ENCODE results near the gene MOSPD3.

MOSPD3 gene

GRCh38 chr7:100604028-100604975 lies 8.0 kb upstream of the MOSPD3 start:
- FAIRE-seq (peak; percentile 55), DNase-seq (ENCODE audit: insufficient read length, low spot score) (peak; percentile 93)
- TF ChIP-seq SPI1 (IDR thresholded peaks at IDR 0.05; ENCODE audit: low read depth, low read length) (peak; percentile 42), POU2F2 (IDR thresholded peaks at IDR 0.05; ENCODE audit: low read depth, low read length) (no peak)

GRCh38 chr7:100604976-100605911 lies 7.1 kb upstream of the MOSPD3 start:
- no peak for DNase-seq (ENCODE audit: insufficient read length, low spot score)
- FAIRE-seq, result no peak
- no peak for TF ChIP-seq POU2F2 (IDR thresholded peaks at IDR 0.05; ENCODE audit: low read depth, low read length)
- TF ChIP-seq SPI1 (IDR thresholded peaks at IDR 0.05; ENCODE audit: low read depth, low read length), result no peak
- no peak for TF ChIP-seq TAF1 (IDR thresholded peaks at IDR 0.05; ENCODE audit: low read depth, low read length)
- TF ChIP-seq POLR2A (IDR thresholded peaks at IDR 0.05; ENCODE audit: low read depth, low read length), result no peak
- TF ChIP-seq PAX5 (IDR thresholded peaks at IDR 0.05; ENCODE audit: insufficient read depth, low read length, severe bottlenecking), result no peak
- no peak for TF ChIP-seq POLR2AphosphoS5 (IDR thresholded peaks at IDR 0.05; ENCODE audit: low read depth, low read length)

- no peak for DNase-seq (ENCODE audit: insufficient read length, low spot score)
- FAIRE-seq, result no peak
- TF ChIP-seq POLR2A (IDR thresholded peaks at IDR 0.05; ENCODE audit: low read depth, low read length), result no peak
- no peak for TF ChIP-seq TAF1 (IDR thresholded peaks at IDR 0.05; ENCODE audit: low read depth, low read length)
- TF ChIP-seq PAX5 (IDR thresholded peaks at IDR 0.05; ENCODE audit: insufficient read depth, low read length, severe bottlenecking), result no peak
- no peak for TF ChIP-seq POU2F2 (IDR thresholded peaks at IDR 0.05; ENCODE audit: low read depth, low read length)
- TF ChIP-seq POLR2AphosphoS5 (IDR thresholded peaks at IDR 0.05; ENCODE audit: low read depth, low read length), result no peak
- TF ChIP-seq SPI1 (IDR thresholded peaks at IDR 0.05; ENCODE audit: low read depth, low read length), result no peak
Measured at GRCh38 chr7:100606313-100606712, 6.0 kb upstream of the MOSPD3 start.

- FAIRE-seq (no peak), DNase-seq (ENCODE audit: insufficient read length, low spot score) (no peak)
- TF ChIP-seq POLR2A (IDR thresholded peaks at IDR 0.05; ENCODE audit: low read depth, low read length), result no peak
- no peak for TF ChIP-seq POLR2AphosphoS5 (IDR thresholded peaks at IDR 0.05; ENCODE audit: low read depth, low read length)
- TF ChIP-seq SPI1 (IDR thresholded peaks at IDR 0.05; ENCODE audit: low read depth, low read length), result no peak
- no peak for TF ChIP-seq TAF1 (IDR thresholded peaks at IDR 0.05; ENCODE audit: low read depth, low read length)
- TF ChIP-seq PAX5 (IDR thresholded peaks at IDR 0.05; ENCODE audit: insufficient read depth, low read length, severe bottlenecking), result no peak
- no peak for TF ChIP-seq POU2F2 (IDR thresholded peaks at IDR 0.05; ENCODE audit: low read depth, low read length)
Measured at GRCh38 chr7:100607111-100607510, 5.2 kb upstream of the MOSPD3 start.

GRCh38 chr7:100609958-100610357 lies 2.4 kb upstream of the MOSPD3 start:
- no peak for TF ChIP-seq POU2F2 (IDR thresholded peaks at IDR 0.05; ENCODE audit: low read depth, low read length)
- no peak for TF ChIP-seq POLR2A (IDR thresholded peaks at IDR 0.05; ENCODE audit: low read depth, low read length)
- no peak for TF ChIP-seq POLR2AphosphoS5 (IDR thresholded peaks at IDR 0.05; ENCODE audit: low read depth, low read length)
- no peak for TF ChIP-seq TAF1 (IDR thresholded peaks at IDR 0.05; ENCODE audit: low read depth, low read length)
- TF ChIP-seq SPI1 (IDR thresholded peaks at IDR 0.05; ENCODE audit: low read depth, low read length), result no peak
- TF ChIP-seq PAX5 (IDR thresholded peaks at IDR 0.05; ENCODE audit: insufficient read depth, low read length, severe bottlenecking), result no peak
- FAIRE-seq, result no peak
- DNase-seq (ENCODE audit: insufficient read length, low spot score), result no peak

- TF ChIP-seq TAF1 (IDR thresholded peaks at IDR 0.05; ENCODE audit: low read depth, low read length) (no peak), SPI1 (IDR thresholded peaks at IDR 0.05; ENCODE audit: low read depth, low read length) (no peak), POLR2AphosphoS5 (IDR thresholded peaks at IDR 0.05; ENCODE audit: low read depth, low read length) (no peak), PAX5 (IDR thresholded peaks at IDR 0.05; ENCODE audit: insufficient read depth, low read length, severe bottlenecking) (no peak), POU2F2 (IDR thresholded peaks at IDR 0.05; ENCODE audit: low read depth, low read length) (no peak), POLR2A (IDR thresholded peaks at IDR 0.05; ENCODE audit: low read depth, low read length) (no peak)
- DNase-seq (ENCODE audit: insufficient read length, low spot score), result no peak
- peak; percentile 65 for FAIRE-seq
Measured at GRCh38 chr7:100612730-100613390, 520 bp downstream of the MOSPD3 start.

GRCh38 chr7:100613412-100614175 lies 1.3 kb downstream of the MOSPD3 start:
- no peak for TF ChIP-seq PAX5 (IDR thresholded peaks at IDR 0.05; ENCODE audit: insufficient read depth, low read length, severe bottlenecking)
- no peak for TF ChIP-seq TAF1 (IDR thresholded peaks at IDR 0.05; ENCODE audit: low read depth, low read length)
- no peak for TF ChIP-seq SPI1 (IDR thresholded peaks at IDR 0.05; ENCODE audit: low read depth, low read length)
- no peak for TF ChIP-seq POLR2A (IDR thresholded peaks at IDR 0.05; ENCODE audit: low read depth, low read length)
- no peak for TF ChIP-seq POU2F2 (IDR thresholded peaks at IDR 0.05; ENCODE audit: low read depth, low read length)
- TF ChIP-seq POLR2AphosphoS5 (IDR thresholded peaks at IDR 0.05; ENCODE audit: low read depth, low read length), result no peak
- DNase-seq (ENCODE audit: insufficient read length, low spot score), result no peak
- FAIRE-seq, result no peak

- FAIRE-seq (no peak), DNase-seq (ENCODE audit: insufficient read length, low spot score) (no peak)
- no peak for TF ChIP-seq SPI1 (IDR thresholded peaks at IDR 0.05; ENCODE audit: low read depth, low read length)
- TF ChIP-seq POU2F2 (IDR thresholded peaks at IDR 0.05; ENCODE audit: low read depth, low read length), result no peak
- TF ChIP-seq POLR2AphosphoS5 (IDR thresholded peaks at IDR 0.05; ENCODE audit: low read depth, low read length), result no peak
- TF ChIP-seq POLR2A (IDR thresholded peaks at IDR 0.05; ENCODE audit: low read depth, low read length), result no peak
- no peak for TF ChIP-seq TAF1 (IDR thresholded peaks at IDR 0.05; ENCODE audit: low read depth, low read length)
- TF ChIP-seq PAX5 (IDR thresholded peaks at IDR 0.05; ENCODE audit: insufficient read depth, low read length, severe bottlenecking), result no peak
Measured at GRCh38 chr7:100614308-100614861, 2.0 kb downstream of the MOSPD3 start.
